Measurements from ENCODE around the gene LEMD3.

Gene LEMD3

GRCh38 chr12:65152012-65152411 lies 17.4 kb upstream of the LEMD3 start:
- no peak overlapping the region for H3K4me3 ChIP-seq (ENCODE audit: low read depth, low read length)
- TF ChIP-seq CTCF (IDR thresholded peaks at IDR 0.05; ENCODE audit: low read depth, low read length, missing control alignments) = no peak
- no peak for DNase-seq (ENCODE audit: low read depth)
- in situ Hi-C loops (cut with HindIII; ENCODE audit: low sequenced_read_pairs) = no loop called here

DNA sequence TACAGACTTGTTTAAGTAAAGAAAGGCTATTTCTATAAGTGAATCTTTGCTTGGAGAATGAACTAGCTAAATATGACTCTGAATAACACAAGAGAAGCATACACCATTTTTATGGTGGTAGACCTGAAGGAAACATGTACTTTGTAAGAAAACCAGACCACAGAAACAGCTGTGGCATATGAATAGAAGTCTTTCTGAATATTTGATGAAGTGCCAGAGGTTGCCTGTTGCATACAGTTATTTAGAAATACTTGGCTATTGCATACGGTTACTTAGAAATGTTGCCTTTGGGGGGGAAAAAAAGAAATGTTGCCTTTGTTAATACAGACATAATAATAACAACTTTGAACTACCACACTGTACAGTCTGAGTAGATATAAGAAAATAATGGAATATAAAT lies 16.8 kb upstream of the LEMD3 start:
- peak; percentile 23 for DNase-seq (ENCODE audit: low read depth)
- in situ Hi-C loops (cut with HindIII; ENCODE audit: low sequenced_read_pairs) = no loop called here
- TF ChIP-seq CTCF (IDR thresholded peaks at IDR 0.05; ENCODE audit: low read depth, low read length, missing control alignments) = no peak

DNA sequence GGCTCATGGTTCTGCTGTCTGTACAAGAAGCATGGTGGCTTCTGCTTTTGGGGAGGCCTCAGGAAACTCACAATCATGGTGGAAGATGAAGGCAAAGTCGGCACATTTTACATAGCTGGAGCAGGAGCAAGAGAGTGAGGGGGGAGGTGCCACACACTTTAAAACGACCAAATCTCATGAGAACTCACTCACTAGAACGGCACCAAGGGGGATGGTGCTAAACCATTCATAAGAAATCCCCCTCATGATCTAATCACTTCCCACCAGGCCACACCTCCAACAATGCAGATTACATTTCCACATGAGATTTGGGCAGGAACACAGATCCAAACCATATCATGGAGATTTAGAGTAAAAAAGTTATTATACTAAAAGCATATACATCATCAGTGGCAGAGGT lies 13.6 kb upstream of the LEMD3 start:
- in situ Hi-C loops (cut with HindIII; ENCODE audit: low sequenced_read_pairs) = no loop called here
- DNase-seq (ENCODE audit: low read depth) = no peak
- H3K4me3 ChIP-seq (ENCODE audit: low read depth, low read length) = no peak overlapping the region
- no peak for TF ChIP-seq CTCF (IDR thresholded peaks at IDR 0.05; ENCODE audit: low read depth, low read length, missing control alignments)

More for the DNA sequence above, 16.8 kb upstream of the LEMD3 start:
- H3K4me3 ChIP-seq (ENCODE audit: low read depth, low read length) = no peak overlapping the region

GRCh38 chr12:65156366-65156841 lies 13.0 kb upstream of the LEMD3 start:
- H3K4me3 ChIP-seq (ENCODE audit: low read depth, low read length) = no peak overlapping the region
- in situ Hi-C loops (cut with HindIII; ENCODE audit: low sequenced_read_pairs) = no loop called here
- no peak for TF ChIP-seq CTCF (IDR thresholded peaks at IDR 0.05; ENCODE audit: low read depth, low read length, missing control alignments)
- DNase-seq (ENCODE audit: low read depth) = no peak

DNA sequence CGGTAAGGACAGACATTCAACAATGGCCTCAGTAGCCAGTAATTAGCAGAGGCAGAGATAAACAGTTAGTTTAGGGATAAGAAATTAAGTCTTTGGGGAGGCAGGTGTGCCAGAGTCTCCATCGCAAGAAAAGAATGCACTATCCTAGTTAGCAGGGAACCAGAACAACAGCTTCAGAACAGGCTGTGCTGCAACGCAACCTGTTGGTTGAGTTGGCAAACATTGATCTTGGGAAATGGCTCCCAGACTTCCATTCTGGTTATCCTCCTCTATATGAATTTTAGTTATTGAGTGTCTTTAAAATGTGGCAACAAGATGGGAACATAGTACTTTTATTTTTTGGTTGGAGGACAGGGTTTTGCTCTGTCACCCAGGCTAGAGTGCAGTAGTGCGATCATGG lies 12.3 kb upstream of the LEMD3 start:
- no peak for TF ChIP-seq CTCF (IDR thresholded peaks at IDR 0.05; ENCODE audit: low read depth, low read length, missing control alignments)

GRCh38 chr12:65162609-65163008 lies 6.8 kb upstream of the LEMD3 start:
- in situ Hi-C loops (cut with HindIII; ENCODE audit: low sequenced_read_pairs) = no loop called here
- no peak for TF ChIP-seq CTCF (IDR thresholded peaks at IDR 0.05; ENCODE audit: low read depth, low read length, missing control alignments)
- DNase-seq (ENCODE audit: low read depth) = no peak

More for the DNA sequence above, 12.3 kb upstream of the LEMD3 start:
- no peak for DNase-seq (ENCODE audit: low read depth)
- in situ Hi-C loops (cut with HindIII; ENCODE audit: low sequenced_read_pairs) = no loop called here
- no peak overlapping the region for H3K4me3 ChIP-seq (ENCODE audit: low read depth, low read length)

DNA sequence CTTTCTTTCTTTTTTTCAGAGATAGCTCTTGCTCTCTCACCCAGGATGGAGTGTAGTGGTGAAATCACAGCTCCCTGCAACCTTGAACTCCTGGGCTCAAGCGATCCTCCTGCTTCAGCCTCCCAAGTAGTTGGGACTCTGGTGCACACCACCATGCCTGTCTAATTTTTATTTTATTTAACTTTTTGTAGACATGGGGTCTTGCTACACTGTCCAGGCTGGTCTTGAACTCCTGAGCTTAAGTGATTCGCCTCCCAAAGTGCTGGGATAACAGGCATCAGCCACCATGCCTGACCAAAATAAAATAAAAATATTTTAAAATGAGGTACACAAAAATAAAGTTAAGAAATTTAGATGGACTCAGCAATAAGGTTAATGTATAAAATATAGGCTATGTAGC lies 5.1 kb upstream of the LEMD3 start:
- no peak for DNase-seq (ENCODE audit: low read depth)
- H3K4me3 ChIP-seq (ENCODE audit: low read depth, low read length) = no peak overlapping the region
- in situ Hi-C loops (cut with HindIII; ENCODE audit: low sequenced_read_pairs) = no loop called here
- TF ChIP-seq CTCF (IDR thresholded peaks at IDR 0.05; ENCODE audit: low read depth, low read length, missing control alignments) = no peak

More at GRCh38 chr12:65162609-65163008, 6.8 kb upstream of the LEMD3 start:
- H3K4me3 ChIP-seq (ENCODE audit: low read depth, low read length) = no peak overlapping the region
